GM08714 (cell line): ENCODE measurements around the gene PRUNE2.
"Not testable (repeated sequence)": the region's sequence is repeated elsewhere in the genome, so short reads cannot be mapped to it uniquely, and the experiment has no call there.

Experiments
- H3K4me3 ChIP-seq: fragments of 200-500 bp; sonication (Bioruptor generic); 2 replicates; pipeline ENCODE4 v1.5.1; 2014; ENCODE audit warnings: mild to moderate bottlenecking, low read length, inconsistent platforms
- ZNF274 ChIP-seq: IDR thresholded peaks from 2 replicates; pipeline ENCODE4 v1.6.1; 2012; ENCODE audit warnings: mild to moderate bottlenecking, low read depth, low read length

The PRUNE2 gene

GRCh38 chr9:76756941-76757673, 148.8 kb downstream of the PRUNE2 start:
- no peak for TF ChIP-seq ZNF274
- H3K4me3 ChIP-seq, result no peak overlapping the region

- no peak overlapping the region for H3K4me3 ChIP-seq
- TF ChIP-seq ZNF274, result no peak
Observed at GRCh38 chr9:76756268-76756640, 149.7 kb downstream of the PRUNE2 start.

- H3K4me3 ChIP-seq, result no peak overlapping the region
- TF ChIP-seq ZNF274, result no peak
Observed at GRCh38 chr9:76751001-76751400, 154.9 kb downstream of the PRUNE2 start.

- no peak for TF ChIP-seq ZNF274
- H3K4me3 ChIP-seq, result no peak overlapping the region
Observed at GRCh38 chr9:76744336-76744735, 161.6 kb downstream of the PRUNE2 start.

GRCh38 chr9:76743931-76744330, 162.0 kb downstream of the PRUNE2 start:
- no peak overlapping the region for H3K4me3 ChIP-seq
- no peak for TF ChIP-seq ZNF274

- H3K4me3 ChIP-seq, result not testable (repeated sequence)
Observed at GRCh38 chr9:76742890-76743289, 163.0 kb downstream of the PRUNE2 start.

- no peak overlapping the region for H3K4me3 ChIP-seq
- no peak for TF ChIP-seq ZNF274
Observed at GRCh38 chr9:76741524-76741923, 164.4 kb downstream of the PRUNE2 start.

- no peak for TF ChIP-seq ZNF274
- no peak overlapping the region for H3K4me3 ChIP-seq
Observed at GRCh38 chr9:76738402-76738801, 167.5 kb downstream of the PRUNE2 start.

- TF ChIP-seq ZNF274, result no peak
- no peak overlapping the region for H3K4me3 ChIP-seq
Observed at GRCh38 chr9:76737154-76737902, 168.6 kb downstream of the PRUNE2 start.

- H3K4me3 ChIP-seq, result no peak overlapping the region
- no peak for TF ChIP-seq ZNF274
Observed at GRCh38 chr9:76734716-76735115, 171.2 kb downstream of the PRUNE2 start.

GRCh38 chr9:76733096-76733495, 172.8 kb downstream of the PRUNE2 start:
- no peak overlapping the region for H3K4me3 ChIP-seq

GRCh38 chr9:76732341-76732958, 173.5 kb downstream of the PRUNE2 start:
- no peak for TF ChIP-seq ZNF274
- no peak overlapping the region for H3K4me3 ChIP-seq

More at GRCh38 chr9:76733096-76733495, 172.8 kb downstream of the PRUNE2 start:
- TF ChIP-seq ZNF274, result no peak

GRCh38 chr9:76730801-76731200, 175.1 kb downstream of the PRUNE2 start:
- TF ChIP-seq ZNF274, result no peak
- H3K4me3 ChIP-seq, result no peak overlapping the region

- TF ChIP-seq ZNF274, result no peak
- H3K4me3 ChIP-seq, result no peak overlapping the region
Observed at GRCh38 chr9:76729980-76730737, 175.8 kb downstream of the PRUNE2 start.
